Measurements from ENCODE around the gene CCDC116.
"Not testable (repeated sequence)": the region's sequence is repeated elsewhere in the genome, so short reads cannot be mapped to it uniquely, and the experiment has no call there.

CCDC116 gene

DNA sequence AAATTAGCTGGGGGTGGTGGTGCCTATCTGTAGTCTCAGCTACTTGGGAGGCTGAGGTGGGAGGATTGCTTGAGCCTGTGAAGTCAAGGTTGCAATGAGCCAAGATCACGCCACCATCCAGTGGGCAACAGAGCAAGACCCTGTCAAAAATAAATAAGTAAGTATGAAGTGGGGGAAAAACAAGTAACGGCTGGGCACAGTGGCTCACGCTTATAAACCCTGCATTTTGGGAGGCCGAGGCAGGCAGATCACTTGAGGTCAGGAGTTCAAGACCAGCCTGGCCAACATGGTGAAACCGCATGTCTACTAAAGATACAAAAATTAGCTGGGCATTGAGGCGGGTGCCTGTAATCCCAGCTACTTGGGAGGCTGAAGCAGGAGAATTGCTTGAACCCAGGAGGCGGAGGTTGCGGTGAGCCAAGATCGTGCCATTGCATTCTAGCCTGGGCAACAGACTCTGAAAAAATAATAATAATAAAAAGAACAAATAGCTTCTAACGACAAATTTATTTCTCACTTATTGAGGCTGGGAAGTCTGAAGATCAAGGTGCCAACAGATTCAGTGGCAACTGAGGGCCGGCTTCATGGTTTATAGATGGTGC is 22.9 kb upstream of the CCDC116 start:
- not testable (repeated sequence) for DNase-seq (ENCODE audit: low spot score)

DNA sequence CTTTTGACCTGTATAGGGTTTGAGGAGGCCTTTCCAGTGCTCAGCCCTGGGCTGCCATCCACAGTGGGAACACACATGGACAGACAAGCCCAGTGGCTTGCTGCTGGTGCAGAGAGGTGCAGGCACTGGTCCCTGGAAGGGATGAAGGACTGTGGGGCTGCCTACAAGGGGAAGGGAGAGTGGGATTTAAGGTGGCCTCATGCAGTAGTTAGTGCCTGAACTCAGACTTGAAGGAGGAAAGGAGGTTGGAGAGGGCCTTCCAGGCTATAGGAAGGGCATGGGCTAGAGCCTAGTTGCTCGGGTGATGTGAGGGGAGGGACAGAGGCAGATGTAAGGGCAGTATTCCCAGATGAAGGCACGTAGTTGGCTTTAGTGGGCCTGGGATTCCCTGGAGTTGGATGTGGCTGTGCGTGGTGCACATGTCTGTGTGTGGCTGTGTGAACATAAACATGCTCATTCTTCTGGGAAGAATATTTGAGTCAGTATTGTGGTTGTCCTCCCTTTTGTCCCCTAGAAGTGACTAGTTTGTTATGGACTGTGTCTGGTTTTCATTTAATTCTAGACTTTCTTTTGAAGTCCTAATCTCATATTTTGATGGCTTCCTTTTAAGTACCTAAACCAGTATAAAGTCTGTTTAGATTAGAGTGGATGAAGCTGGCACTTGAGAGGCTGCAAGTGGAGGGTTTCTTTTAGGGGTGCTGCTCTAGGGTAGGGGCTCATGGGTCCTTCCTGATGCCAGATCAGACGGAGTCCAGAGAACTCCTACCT is 21.2 kb upstream of the CCDC116 start:
- DNase-seq (ENCODE audit: low spot score) = no peak

DNA sequence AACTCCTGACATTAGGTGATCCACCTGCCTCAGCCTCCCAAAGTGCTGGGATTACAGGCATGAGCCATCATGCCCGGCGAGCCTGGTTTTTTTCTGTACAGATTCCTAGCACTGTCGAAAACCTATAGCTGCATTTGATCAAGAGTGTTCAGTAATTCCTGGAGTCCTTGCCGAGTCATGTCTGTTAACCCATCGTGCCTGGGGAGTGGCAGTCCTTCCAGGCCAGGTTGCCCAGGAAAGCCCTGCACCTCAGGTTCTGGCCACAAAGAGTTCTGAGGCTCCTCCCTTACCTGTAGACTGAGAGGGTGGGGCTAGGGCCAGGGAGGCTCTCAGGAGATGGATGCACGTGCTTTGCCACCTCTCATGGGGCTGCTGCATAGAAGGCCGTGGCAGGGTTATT is 19.7 kb upstream of the CCDC116 start:
- no peak for DNase-seq (ENCODE audit: low spot score)

DNA sequence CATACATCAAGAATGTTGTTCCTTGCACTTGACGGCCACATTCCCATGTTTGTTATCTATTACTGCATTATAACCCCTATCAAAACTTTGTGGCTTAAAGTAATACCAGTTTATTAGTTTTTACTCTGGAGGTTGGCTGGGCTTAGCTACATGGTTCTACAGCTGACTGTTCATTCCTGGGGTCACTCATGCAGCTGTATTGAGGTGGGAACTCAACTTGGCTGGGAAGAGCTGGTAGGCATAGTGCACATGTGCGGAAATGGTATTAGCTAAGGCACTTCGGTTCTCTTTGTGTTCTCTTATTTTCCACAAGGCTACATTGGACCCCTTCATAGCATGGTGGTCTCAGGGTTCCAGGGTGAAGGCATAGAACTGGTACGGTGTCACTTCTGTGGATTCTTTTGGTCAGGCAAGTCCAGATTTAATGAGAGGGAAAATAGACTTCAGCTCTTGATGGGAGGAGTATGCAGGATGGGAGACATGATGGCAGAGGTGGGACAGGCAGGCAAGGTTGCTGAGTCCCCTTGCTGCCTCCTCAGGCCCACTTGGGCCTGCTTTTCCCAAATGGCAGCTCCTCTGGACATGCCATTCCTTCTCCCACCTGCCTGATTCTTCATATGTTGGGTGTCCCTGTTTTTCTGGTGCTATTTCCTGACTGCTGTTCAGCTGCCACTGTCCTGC is 18.9 kb upstream of the CCDC116 start:
- DNase-seq (ENCODE audit: low spot score) = no peak

DNA sequence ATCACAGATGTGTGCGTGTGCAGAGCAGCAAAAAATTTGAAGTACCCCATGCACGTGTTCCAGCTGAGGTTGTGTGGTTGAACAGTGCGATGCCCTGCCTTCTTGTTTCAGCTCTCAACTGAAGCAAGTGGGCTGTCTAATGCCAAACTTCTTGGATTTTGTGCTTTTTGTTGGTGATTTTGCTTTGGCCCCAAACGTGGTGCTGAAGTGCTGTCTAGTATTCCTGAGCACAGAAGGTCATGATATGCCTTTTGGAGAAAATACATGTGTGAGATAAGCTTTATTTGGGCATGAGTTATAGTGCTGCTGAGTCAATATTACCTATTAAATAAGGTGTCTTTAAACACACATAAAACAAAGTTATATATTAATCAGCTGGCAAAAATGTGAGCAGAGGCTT is 16.8 kb upstream of the CCDC116 start:
- DNase-seq (ENCODE audit: low spot score) = no peak

DNA sequence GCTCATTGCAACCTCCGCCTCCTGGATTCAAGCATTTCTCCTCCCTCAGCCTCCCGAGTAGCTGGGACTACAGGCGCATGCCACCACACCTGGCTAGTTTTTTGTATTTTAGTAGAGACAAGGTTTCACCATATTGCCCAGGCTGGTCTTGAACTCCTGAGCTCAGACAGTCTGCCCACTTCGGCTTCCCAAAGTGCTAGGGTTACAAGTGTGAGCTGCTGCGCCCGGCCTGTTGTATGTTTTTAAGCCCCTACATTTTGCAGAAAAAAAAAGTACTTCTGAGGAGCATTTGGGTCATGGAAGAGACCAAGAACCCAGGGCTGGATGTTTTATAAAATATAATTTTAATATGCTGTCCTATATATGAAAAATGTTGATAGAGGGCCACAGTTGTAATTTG is 15.2 kb upstream of the CCDC116 start:
- DNase-seq (ENCODE audit: low spot score) = not testable (repeated sequence)

DNA sequence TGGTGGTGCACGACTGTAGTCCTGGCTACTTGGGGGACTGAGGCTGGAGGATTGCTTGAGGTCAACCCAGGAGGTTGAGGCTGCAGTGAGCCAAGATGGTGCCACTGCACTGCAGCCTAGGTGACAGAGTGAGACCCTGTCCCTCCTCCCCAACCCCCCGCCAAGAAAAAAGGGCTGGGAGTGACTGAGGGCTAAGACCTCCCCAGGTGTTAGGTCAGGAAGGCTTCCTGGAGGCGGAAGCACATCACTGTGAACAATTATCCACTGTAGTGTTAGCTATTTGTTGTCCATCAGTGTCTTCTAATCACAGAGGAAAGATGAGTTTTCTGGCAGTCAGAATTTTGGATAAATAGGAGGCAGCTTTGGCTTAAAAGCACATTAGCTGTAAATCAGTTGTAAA is 11.5 kb upstream of the CCDC116 start:
- DNase-seq (ENCODE audit: low spot score) = no peak

DNA sequence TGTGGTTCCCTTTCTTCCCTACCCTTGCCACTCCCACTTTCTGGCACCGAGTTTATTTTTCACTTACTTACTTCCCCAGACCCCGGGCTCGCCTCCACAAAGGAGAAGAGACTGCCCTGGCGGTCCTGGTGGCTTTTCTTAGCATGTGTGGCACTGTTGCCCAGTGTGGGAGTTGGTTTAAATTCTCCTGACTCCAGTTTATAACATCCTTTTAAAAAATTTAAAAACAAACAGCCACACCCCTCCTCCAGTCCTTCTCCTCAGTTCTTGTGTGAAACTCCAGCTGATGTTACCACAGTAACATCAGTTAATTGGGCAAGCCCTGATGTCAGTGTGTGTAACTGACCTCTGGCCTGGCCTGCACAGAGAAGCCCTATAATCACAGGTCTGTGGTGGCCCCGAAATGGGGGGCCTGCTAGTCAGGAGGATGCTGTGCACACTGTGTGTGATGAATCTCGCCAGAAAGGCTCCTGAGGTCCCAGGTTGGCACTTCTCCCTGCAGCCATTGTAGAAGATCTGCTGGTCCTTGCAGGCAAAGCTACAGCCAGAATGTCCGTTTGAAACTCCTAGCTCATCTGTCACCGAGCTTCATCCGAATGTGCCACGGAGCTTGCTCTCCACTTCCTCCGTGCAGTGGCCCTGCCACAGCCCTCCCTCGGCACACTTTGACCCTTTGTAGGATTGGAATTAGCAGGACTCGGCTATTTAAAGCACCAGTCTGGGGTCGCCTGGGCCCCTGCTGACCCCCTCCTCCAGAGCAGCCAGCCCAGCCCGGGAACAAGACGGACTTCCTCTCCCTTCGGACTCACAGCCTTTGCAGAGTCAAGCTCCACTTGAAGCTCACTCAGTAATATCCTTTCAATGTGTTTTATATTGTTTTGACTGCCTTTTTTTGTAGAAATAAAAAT is 10.3 kb upstream of the CCDC116 start:
- DNase-seq (ENCODE audit: low spot score) = no peak

DNA sequence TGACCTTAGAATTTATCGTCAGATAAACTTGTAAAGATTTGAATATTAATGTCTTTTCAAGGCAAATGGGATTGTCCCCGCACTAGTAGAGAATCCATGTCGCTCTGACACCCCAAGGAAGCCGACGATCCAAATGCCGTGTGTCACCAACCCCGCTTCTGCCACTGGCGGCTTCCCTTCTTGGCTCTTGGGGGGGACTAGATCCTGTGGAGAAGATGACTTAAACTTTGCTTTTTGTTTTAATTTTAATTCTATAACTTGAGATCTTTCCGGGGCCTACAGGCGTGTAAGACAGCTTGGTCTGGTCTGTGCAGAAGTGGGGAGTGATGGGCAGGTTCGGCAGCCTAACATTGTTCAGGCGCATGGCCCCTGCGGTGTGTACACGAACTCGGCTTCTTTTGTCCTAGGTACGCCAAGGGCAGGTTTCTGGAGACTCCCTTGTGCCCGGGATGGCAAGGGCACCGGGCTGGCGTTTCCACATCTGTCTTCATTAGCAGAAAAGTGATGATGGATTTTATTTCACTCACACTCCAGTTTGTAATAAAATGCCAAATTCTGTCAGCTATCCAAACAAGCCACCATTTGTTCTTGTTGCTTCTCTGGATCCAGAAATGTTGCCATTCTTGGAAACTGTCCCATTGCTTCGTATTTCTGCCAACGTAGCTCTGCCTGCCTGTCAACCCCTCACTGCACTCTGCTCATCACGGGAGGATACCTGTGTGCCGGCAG is 9.5 kb upstream of the CCDC116 start:
- DNase-seq (ENCODE audit: low spot score) = no peak

DNA sequence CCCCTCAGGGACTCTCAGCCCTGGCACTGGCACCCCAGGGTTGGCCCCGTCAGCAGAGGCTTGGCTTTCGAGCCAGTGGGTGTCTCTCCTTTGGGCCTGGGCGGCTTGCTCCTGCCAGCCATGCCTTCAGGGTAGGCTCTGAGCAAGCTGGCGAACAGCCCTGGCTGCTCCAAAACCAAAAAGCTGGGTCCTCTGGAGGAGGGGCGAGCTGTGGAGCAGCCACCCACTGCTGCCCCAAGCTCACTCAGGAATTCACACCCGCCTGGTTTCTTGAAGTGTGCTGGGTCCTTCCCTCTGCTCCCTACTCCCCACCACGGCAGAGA is 9.0 kb upstream of the CCDC116 start:
- no peak for DNase-seq (ENCODE audit: low spot score)

DNA sequence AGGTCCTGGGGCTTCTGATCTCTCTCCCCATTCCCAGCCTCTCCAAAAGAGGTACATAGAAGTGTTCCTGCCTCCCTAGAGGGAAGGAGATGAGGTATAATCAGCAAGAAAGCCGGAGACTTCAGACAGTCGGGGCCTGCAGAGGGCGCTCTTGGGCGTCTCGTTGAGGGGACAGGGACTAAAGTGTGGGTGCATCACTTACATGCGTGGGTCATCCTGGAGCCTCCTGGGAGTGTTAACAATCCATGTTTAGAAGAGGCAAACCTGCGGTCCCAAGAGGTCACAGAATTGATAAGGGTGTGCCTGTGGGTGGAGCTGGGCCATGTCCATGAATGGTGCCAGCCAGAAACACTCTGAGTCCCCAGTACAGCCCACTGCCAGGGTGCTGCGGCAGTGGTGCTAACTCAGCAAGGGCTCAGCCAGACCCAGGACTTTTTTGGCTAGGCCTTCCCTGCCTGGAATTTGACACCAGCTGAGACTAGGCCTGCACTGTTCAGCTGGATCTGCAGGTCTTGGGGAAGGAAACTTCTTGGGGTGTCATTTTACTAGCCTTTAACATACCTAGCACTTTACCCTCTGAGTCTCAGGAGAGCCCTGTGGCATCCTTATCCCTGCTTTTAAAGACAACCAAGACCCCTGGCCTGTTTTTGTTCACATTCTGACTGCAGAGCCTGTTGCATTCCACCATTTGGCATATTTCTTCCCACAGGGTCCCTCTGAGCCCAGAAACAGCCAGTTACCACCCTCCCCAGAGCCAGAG is 8.3 kb upstream of the CCDC116 start:
- DNase-seq (ENCODE audit: low spot score) = peak; percentile 46

DNA sequence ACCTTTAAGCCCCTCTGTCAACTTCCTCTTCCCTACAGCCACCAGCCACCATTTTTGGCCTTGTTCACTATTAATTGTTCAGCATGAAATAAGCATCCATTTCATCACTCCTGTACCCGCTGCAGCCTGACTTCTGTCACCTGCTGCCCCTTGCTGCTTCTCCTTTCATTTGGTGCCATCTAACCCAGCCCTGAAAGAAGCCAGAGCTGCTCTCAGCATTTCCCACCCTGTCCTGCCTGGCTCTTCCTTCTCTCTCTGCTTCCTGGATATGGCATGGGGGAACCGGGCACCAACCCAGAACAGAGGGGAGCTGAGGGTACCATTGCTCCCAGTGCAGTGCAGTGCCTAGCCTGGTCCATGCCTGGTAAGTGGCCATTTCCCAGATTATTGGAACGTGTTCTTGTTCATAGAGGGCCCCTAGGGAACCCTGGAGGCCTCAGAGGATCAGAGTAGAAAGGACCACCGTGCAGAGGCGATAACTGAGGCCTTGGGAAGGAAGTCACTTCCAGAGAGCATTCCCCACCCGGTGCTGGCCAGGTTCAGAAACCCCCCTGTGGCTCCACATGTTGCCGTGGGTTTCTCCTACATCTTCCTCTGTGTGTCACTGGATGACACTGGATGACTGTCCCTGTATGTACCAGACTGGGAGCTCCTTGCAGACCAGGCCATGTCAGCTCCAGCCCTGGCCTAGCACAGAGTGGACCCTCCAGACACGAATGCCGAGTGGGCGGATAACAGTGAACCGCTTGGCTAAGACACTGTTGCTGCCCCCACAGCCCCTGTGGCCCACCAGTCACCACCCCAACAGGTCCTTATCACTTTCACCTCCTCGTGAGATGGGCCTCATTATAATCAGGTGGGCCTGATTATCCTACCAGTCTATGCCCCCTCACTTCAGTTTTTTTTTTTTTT is 7.4 kb upstream of the CCDC116 start:
- DNase-seq (ENCODE audit: low spot score) = no peak

DNA sequence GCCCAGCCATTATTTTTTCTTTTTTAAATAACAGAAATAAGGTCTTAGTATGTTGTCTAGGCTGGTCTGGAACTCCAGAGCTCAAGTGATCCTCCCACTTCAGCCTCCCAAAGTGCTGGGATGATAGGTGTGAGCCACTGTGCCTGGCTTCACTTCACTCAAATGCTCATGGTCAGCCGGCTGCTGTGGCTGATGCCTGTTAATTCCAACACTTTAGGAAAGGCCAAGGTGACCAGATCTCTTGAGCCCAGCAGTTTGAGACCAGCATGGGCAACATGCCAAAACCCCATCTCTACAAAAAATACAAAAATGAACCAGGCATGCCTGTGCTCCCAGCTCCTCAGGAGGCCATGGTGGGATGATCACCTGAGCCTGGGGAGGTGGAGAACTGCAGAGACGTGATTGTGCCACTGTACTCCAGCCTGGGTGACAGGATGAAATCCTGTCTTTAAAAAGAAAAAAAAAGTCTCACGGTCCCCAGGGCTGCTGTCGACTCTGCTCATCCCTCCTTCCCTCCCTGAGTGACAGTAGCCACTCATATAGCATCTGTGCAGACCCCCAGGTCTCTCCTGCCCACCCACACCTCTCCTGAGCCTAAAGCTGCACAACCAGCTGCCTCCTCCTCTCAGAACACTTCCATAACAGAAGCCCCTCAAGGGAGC is 6.4 kb upstream of the CCDC116 start:
- DNase-seq (ENCODE audit: low spot score) = no peak

DNA sequence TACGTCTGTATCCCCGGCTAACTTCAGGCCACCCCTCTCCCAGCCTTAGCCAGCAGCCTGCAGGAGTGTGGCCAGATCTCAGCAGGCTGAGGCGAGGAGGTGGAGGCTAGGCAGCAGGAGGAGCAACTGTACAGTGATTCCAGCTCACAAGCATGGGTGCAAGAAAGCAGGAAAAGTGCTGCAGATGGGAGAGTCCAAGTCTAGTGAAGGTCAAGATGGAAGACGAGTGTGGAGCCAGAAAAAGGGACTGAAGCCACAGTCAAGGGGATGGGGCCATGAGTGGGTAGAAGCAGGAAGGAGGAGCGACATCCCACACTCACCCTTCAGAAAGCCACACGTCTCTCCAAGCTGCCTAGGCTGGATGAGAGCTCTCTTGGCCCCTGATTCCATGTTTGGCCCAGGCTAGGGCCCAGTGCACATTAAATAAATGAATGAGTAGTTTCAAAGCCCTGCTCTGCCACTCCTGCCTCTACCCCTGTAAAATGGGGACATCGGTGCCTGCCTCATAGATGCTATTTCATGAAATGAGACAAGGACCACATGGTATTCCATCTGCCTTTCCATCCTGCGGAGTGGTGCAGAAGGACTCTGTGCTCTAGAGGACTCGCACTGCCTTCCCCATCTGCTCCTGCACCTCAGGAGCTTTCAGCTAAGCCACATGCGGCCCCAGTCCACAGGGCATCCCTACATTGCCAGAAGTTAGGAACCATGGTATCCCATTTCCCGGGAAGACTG is 5.7 kb upstream of the CCDC116 start:
- no peak for DNase-seq (ENCODE audit: low spot score)

DNA sequence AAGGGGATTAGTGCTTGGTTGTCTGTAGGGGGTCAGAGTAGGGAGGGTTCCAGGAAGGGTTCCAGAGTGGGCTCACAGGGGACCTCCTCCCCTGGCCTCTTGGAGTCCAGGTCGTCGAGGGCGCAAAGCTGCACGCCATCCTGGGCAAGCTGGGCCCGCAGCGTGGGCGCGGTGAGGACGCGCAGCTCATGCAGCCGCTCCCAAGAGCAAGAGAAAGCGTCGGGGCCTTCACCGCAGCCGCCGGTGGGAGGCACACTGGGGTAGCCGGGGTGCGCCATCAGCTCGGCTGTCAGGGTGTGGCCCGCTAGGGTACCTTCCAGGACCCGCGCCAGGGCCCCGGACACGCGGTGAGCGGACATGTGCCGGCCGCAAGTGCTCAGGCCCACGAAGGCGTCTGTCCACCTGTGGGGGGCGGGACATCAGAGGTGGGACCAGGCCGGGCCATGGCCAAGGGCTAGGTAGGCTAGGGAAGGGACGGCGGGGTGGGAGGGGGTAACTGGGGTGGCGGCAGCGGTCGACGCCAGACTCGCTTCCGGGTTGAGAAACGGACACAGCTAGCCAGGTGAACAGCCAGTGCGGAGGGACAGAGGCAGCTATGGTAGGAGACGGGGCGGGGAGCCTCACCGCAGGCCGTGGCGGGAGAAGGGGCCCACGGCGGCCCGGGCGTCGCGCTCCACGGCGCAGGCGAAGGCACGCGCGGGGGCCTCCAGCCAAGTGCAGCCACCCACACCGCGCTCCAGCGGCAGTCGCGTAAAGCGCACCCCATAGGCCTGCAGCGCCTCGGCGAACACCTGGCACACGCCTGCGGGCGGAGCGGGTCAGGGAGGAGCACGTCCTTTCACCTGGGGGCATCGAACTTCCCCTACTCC is 3.9 kb upstream of the CCDC116 start:
- no peak for DNase-seq (ENCODE audit: low spot score)

DNA sequence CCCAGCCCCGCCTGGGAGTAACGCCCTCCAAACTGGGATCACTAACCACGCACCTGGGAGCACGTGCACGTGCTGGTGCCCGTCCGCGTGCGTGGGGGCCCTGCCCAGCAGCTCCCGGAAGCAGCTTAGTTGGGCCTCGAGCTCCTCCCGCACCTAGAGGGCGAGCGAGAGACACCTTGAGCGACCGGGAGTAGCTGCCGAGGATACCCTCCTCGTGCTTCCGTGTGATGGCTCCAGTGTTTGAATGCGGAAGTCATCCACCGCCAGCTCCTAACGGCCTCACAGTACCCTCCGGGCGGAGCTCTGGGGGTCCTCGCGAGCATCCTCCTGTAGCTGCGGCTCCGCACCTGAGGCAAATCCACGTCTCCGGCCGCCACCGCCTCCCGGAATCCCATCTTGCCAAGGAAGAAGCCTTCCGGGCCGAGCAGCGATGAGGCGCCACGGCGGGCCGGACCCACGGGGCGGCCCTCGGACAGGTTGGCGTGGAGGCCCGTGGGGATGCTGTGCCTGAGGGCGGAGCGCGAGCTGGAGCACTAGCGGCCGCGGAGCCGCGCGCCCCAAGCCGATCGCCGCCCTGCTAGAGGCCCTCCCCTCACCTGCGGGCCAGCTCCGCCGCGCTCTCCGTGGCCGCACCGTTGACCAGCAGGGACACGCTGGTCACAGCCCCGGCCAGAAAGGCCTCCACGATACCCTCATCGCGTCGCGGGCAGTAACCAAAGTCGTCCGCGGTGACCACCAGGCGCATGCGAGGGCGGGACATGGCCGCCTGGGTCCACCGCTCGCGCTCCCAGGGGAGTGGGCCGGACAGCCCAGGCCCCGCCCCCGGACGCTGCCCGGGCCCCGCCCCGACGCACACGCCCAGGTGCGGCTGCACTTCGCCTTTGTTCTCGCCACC is 3.1 kb upstream of the CCDC116 start, which contains the start of gene YDJC:
TSS of gene YDJC (minus strand) at position 768 of the 895 bp plus-strand sequence. CDS start at position 760, 8 bp downstream.
- DNase-seq (ENCODE audit: low spot score) = peak; percentile 91
